HCT116 (cell line): ENCODE measurements around the gene FAM204A. TPM values are rescaled to one million over a fixed set of nuclear protein-coding genes. Genes with fewer than 3 reads are reported as not detected.

Experiments
- ATAC-seq: fragments of 200-7000 bp; cut with Tn5 transposase; 2 replicates; pipeline ENCODE4 v1.9.1; 2020; ENCODE audit warnings: mild to moderate bottlenecking, moderate library complexity
- BruUV-seq: library from RNA; stranded (reverse); fragments of 400-500 nt; replicated peaks from 2 replicates; lab custom pipeline; 2021; lab: Mats Ljungman, UMichigan
- CTCF ChIA-PET: fragments of 300-600 bp; sonication (Branson Sonifier 250); formaldehyde crosslinking; loops from one replicate; lab custom pipeline; 2021; ENCODE audit warnings: antibody characterized with exemption; lab: Charles Lee
- POLR2A ChIA-PET: fragments of 300-600, 350-600 bp; sonication (Branson Sonifier 250); formaldehyde crosslinking; loops from one replicate; lab custom pipeline; 2021; ENCODE audit warnings: antibody characterized with exemption; lab: Charles Lee
- RAD21 ChIA-PET, 2 experiments: fragments of 300-600 bp; sonication (Branson Sonifier 250); formaldehyde crosslinking; loops; one replicate each; lab custom pipeline; 2023; ENCODE audit warnings: low total read pairs in 2 of 2; ENCODE audit not compliant: uncharacterized antibody in 2 of 2, unreplicated experiment in 2 of 2, low non-redundant PET in 1 of 2; lab: Charles Lee
- DNase-seq: peaks from one replicate; pipeline ENCODE4 v3.0.0-alpha.2; 2010; ENCODE audit warnings: low read depth, low spot score
- H2AFZ ChIP-seq: fragments of 200-600 bp; shearing (Covaris generic), sonication (generic); 2 replicates; pipeline ENCODE4 v1.6.1; 2017; ENCODE audit warnings: low read depth, mixed run types, mixed read lengths, antibody characterized with exemption, low read length; ENCODE audit not compliant: poor library complexity, severe bottlenecking
- H3K27ac ChIP-seq: 2 replicates; pipeline ENCODE4 v1.5.1; 2012; ENCODE audit warnings: low read depth, low read length
- H3K27me3 ChIP-seq: fragments of 200-600 bp; sonication (generic); 2 replicates; pipeline ENCODE4 v1.6.1; 2016; ENCODE audit warnings: mixed run types, low read length, mixed read lengths; ENCODE audit not compliant: insufficient read depth
- H3K36me3 ChIP-seq, 2 experiments: fragments of 200-500 bp in 1 of 2; fragments of 200-600 bp in 1 of 2; sonication (Bioruptor generic) in 1 of 2; sonication (generic) in 1 of 2; 2 replicates each; pipeline versions ENCODE4 v1.5.1 to v1.6.1; 2014 to 2016; ENCODE audit warnings: low read length in 2 of 2, inconsistent platforms in 1 of 2, mixed read lengths in 1 of 2, mixed run types in 1 of 2; ENCODE audit not compliant: insufficient read depth in 2 of 2, control insufficient read depth in 1 of 2
- H3K4me1 ChIP-seq, 2 experiments: fragments of 200-600 bp in 1 of 2; sonication (generic) in 1 of 2; 2 replicates each; pipeline versions ENCODE4 v1.5.1 to v1.6.1; 2012 to 2017; ENCODE audit warnings: low read length in 2 of 2, inconsistent platforms in 1 of 2, mild to moderate bottlenecking in 1 of 2, mixed read lengths in 1 of 2, mixed run types in 1 of 2, moderate library complexity in 1 of 2; ENCODE audit not compliant: insufficient read depth in 2 of 2, control insufficient read depth in 1 of 2
- H3K4me2 ChIP-seq: fragments of 200-600 bp; sonication (generic); 2 replicates; pipeline ENCODE4 v1.6.1; 2017; ENCODE audit warnings: mixed run types, low read length, mixed read lengths
- H3K4me3 ChIP-seq, 2 experiments: fragments of 200-600 bp in 1 of 2; sonication (generic) in 1 of 2; replicated peaks in 1 of 2; 2 replicates each; pipeline ENCODE4 v1.5.1; 2011 to 2016; ENCODE audit warnings: low read length in 2 of 2, control low read depth in 1 of 2, low read depth in 1 of 2, mild to moderate bottlenecking in 1 of 2, mixed read lengths in 1 of 2, mixed run types in 1 of 2
- H3K79me2 ChIP-seq: fragments of 200-600 bp; sonication (generic); 2 replicates; pipeline ENCODE4 v1.6.1; 2017; ENCODE audit warnings: mild to moderate bottlenecking, mixed run types, low read length, moderate library complexity, mixed read lengths; ENCODE audit not compliant: insufficient read depth
- H3K9ac ChIP-seq: fragments of 200-600 bp; sonication (generic); 2 replicates; pipeline ENCODE4 v1.6.1; 2016; ENCODE audit warnings: low read length, mixed read lengths
- H3K9me2 ChIP-seq: fragments of 200-600 bp; sonication (generic), shearing (Covaris generic); 2 replicates; pipeline ENCODE4 v1.6.1; 2017; ENCODE audit warnings: mixed run types, mild to moderate bottlenecking, moderate library complexity; ENCODE audit not compliant: insufficient read depth
- H3K9me3 ChIP-seq, 2 experiments: fragments of 200-500 bp in 1 of 2; fragments of 200-600 bp in 1 of 2; sonication (Bioruptor generic) in 1 of 2; sonication (generic) in 1 of 2; 2 replicates each; pipeline ENCODE4 v1.6.1; 2014 to 2017; ENCODE audit warnings: low read length in 2 of 2, mixed read lengths in 2 of 2, inconsistent platforms in 1 of 2, low read depth in 1 of 2, mild to moderate bottlenecking in 1 of 2, mixed run types in 1 of 2, moderate library complexity in 1 of 2; ENCODE audit not compliant: control insufficient read depth in 1 of 2, insufficient read depth in 1 of 2
- H4K20me1 ChIP-seq: fragments of 200-600 bp; sonication (generic), shearing (Covaris generic); 2 replicates; pipeline ENCODE4 v1.6.1; 2017; ENCODE audit warnings: mixed run types, mild to moderate bottlenecking, moderate library complexity; ENCODE audit not compliant: insufficient read depth
- ELF1 ChIP-seq: IDR thresholded peaks from 2 replicates; pipeline ENCODE4 v1.6.1; 2012; ENCODE audit warnings: low read depth, borderline replicate concordance
- EZH2phosphoT487 ChIP-seq: fragments of 200-600 bp; IDR thresholded peaks from 2 replicates; pipeline ENCODE4 v1.6.1; 2018; ENCODE audit warnings: antibody characterized with exemption, borderline replicate concordance
- FOSL1 ChIP-seq: IDR thresholded peaks from 2 replicates; pipeline ENCODE4 v1.6.1; 2012; ENCODE audit warnings: low read depth
- POLR2A ChIP-seq: IDR thresholded peaks from 2 replicates; pipeline ENCODE4 v1.7.0; 2011; ENCODE audit warnings: borderline replicate concordance; ENCODE audit not compliant: insufficient read depth, insufficient read length; ENCODE audit errors: extremely low read depth
- POLR2AphosphoS5 ChIP-seq: IDR thresholded peaks from 2 replicates; pipeline ENCODE4 v1.6.1; 2011; ENCODE audit warnings: mild to moderate bottlenecking, low read depth, low read length, moderate library complexity
- SRF ChIP-seq: IDR thresholded peaks from 2 replicates; pipeline ENCODE4 v1.6.1; 2012; ENCODE audit warnings: low read depth
- TCF7L2 ChIP-seq: IDR thresholded peaks from 2 replicates; pipeline ENCODE4 v1.7.0; 2011; ENCODE audit warnings: borderline replicate concordance, inconsistent platforms; ENCODE audit not compliant: insufficient read depth, insufficient read length; ENCODE audit errors: extremely low read depth
- YY1 ChIP-seq: IDR thresholded peaks from 2 replicates; pipeline ENCODE4 v1.6.1; 2011; ENCODE audit warnings: low read length, low read depth, moderate library complexity, mild to moderate bottlenecking; ENCODE audit not compliant: insufficient replicate concordance; ENCODE audit errors: extremely low read depth
- ZFX ChIP-seq: fragments of 450-650 bp; IDR thresholded peaks from 2 replicates; pipeline ENCODE4 v1.6.1; 2017
- intact Hi-C: fragments of 100-400 bp; cut with micrococcal nuclease; formaldehyde crosslinking; loops from 2 replicates; pipeline ENCODE4 v1.10.0; 2022
- total RNA-seq: library from RNA; stranded (reverse); gene quantifications from one replicate; pipeline ENCODE4 v1.2.1, GENCODE V29; 2021; ENCODE audit not compliant: unreplicated experiment
- TF ChIP-seq, protein P1 (sequence below), 3 experiments: fragments of 200-600 bp in 1 of 3; sonication (generic) in 1 of 3; IDR thresholded peaks in 2 of 3; conservative IDR thresholded peaks in 1 of 3; 2 replicates each; pipeline ENCODE4 v1.5.1; 2012 to 2017; ENCODE audit warnings: low read depth in 2 of 3, low read length in 2 of 3, antibody characterized with exemption in 1 of 3, borderline replicate concordance in 1 of 3, control low read depth in 1 of 3, mild to moderate bottlenecking in 1 of 3, mixed read lengths in 1 of 3, mixed run types in 1 of 3, moderate library complexity in 1 of 3; ENCODE audit not compliant: insufficient read depth in 1 of 3
- TF ChIP-seq, protein P2 (sequence below): IDR thresholded peaks from 2 replicates; pipeline ENCODE4 v1.6.1; 2012

Gene FAM204A
- total RNA-seq, 1 experiment from 2014 or later, result 79.5 TPM

DNA sequence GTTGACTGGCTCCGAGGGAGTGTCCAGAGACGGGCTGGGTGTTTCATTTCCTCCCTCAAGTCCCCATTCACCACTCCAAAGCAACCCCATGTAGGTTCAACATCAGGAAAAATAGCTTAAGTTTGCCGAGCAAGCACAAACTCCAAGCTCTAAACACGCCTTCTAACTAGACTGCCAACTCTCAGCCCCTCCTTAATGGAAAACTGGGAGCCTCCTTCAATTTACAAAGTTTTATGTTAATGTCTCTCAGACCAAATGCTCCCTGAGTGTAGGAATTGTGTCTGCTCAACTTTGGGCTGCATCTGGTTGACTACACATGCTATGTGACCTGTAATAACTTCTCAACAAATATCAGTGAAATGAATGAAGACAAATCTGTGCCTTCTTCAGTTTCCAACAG is 87.5 kb downstream of the FAM204A start:
- Histone ChIP-seq H3K9me3 (no peaks in the 10 kb centered on the region), H3K4me1 (no peaks in the 10 kb centered on the region), H3K27ac (no peak overlapping the region), H3K4me2 (no peak overlapping the region), H2AFZ (no peak overlapping the region), H4K20me1 (no peaks in the 10 kb centered on the region), H3K4me3 (no peak overlapping the region), H3K27me3 (peaks cover 29% of the 10 kb centered on the region), H3K9me2 (no peaks in the 10 kb centered on the region), H3K79me2 (no peaks in the 10 kb centered on the region), H3K9ac (no peak overlapping the region), H3K36me3 (no peaks in the 10 kb centered on the region)
- RAD21 ChIA-PET, result no interaction called here
- POLR2A ChIA-PET, result no interaction called here
- intact Hi-C loops, result loop anchor here (10.0 kb wide), 1 partner anchor 290 kb away; no protein-coding TSS in a partner anchor
- no TSS peak for BruUV-seq
- TF ChIP-seq POLR2AphosphoS5 (no peak), SRF (no peak), ZFX (no peak), EZH2phosphoT487 (no peak), FOSL1 (no peak), POLR2A (no peak), ELF1 (no peak), YY1 (no peak), TCF7L2 (no peak)
- TF ChIP-seq, protein P1, sequence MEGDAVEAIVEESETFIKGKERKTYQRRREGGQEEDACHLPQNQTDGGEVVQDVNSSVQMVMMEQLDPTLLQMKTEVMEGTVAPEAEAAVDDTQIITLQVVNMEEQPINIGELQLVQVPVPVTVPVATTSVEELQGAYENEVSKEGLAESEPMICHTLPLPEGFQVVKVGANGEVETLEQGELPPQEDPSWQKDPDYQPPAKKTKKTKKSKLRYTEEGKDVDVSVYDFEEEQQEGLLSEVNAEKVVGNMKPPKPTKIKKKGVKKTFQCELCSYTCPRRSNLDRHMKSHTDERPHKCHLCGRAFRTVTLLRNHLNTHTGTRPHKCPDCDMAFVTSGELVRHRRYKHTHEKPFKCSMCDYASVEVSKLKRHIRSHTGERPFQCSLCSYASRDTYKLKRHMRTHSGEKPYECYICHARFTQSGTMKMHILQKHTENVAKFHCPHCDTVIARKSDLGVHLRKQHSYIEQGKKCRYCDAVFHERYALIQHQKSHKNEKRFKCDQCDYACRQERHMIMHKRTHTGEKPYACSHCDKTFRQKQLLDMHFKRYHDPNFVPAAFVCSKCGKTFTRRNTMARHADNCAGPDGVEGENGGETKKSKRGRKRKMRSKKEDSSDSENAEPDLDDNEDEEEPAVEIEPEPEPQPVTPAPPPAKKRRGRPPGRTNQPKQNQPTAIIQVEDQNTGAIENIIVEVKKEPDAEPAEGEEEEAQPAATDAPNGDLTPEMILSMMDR (IDR thresholded peaks at IDR 0.05 in 2 of 3, conservative IDR thresholded peaks at IDR 0.05 in 1 of 3; ENCODE audit: borderline replicate concordance in 1 of 3, insufficient read depth in 1 of 3, low read depth in 2 of 3, low read length in 2 of 3), result no peak
- TF ChIP-seq, protein P2, sequence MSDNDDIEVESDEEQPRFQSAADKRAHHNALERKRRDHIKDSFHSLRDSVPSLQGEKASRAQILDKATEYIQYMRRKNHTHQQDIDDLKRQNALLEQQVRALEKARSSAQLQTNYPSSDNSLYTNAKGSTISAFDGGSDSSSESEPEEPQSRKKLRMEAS, result no peak
- CTCF ChIA-PET, result interaction anchor here (0.6 kb wide), 1 partner anchor 311 kb away, joined by 3 read pairs; no protein-coding TSS in a partner anchor
- ATAC-seq (no peak), DNase-seq (no peak)
